ENCODE data around the gene TP73. TPM values are rescaled to one million over a fixed set of nuclear protein-coding genes. Genes with fewer than 3 reads are reported as not detected.

The TP73 gene
- total RNA-seq, 1 donor from 2014 or later = not detected

- DNase-seq (ENCODE audit: low spot score in 2 of 2) = no peak
- H3K4me1 ChIP-seq = no peaks in the 10 kb centered on the region
- no peaks in the 10 kb centered on the region for H3K9me3 ChIP-seq
- no peak overlapping the region for H3K27ac ChIP-seq
- H3K4me3 ChIP-seq = no peak overlapping the region
- peaks cover 7% of the 10 kb centered on the region for H3K27me3 ChIP-seq
- intact Hi-C loops (cut with DNase I) = no loop called here
- H3K36me3 ChIP-seq = no peaks in the 10 kb centered on the region
- no peak for TF ChIP-seq CTCF (IDR thresholded peaks at IDR 0.05)
Observed at GRCh38 chr1:3716351-3716750, 64.0 kb downstream of the TP73 start.

- no peak for TF ChIP-seq CTCF (IDR thresholded peaks at IDR 0.05)
- no peak overlapping the region for H3K4me3 ChIP-seq
- no peaks in the 10 kb centered on the region for H3K4me1 ChIP-seq
- no peak overlapping the region for H3K27ac ChIP-seq
- peaks cover 7% of the 10 kb centered on the region for H3K27me3 ChIP-seq
- no peaks in the 10 kb centered on the region for H3K36me3 ChIP-seq
- no peak for DNase-seq (ENCODE audit: low spot score in 2 of 2)
- no peaks in the 10 kb centered on the region for H3K9me3 ChIP-seq
- intact Hi-C loops (cut with DNase I) = no loop called here
Observed at GRCh38 chr1:3717041-3717714, 64.9 kb downstream of the TP73 start.

GRCh38 chr1:3717715-3718601 lies 65.6 kb downstream of the TP73 start:
- no peak for TF ChIP-seq CTCF (IDR thresholded peaks at IDR 0.05)
- Histone ChIP-seq H3K4me1 (no peaks in the 10 kb centered on the region), H3K4me3 (no peak overlapping the region), H3K27me3 (peaks cover 7% of the 10 kb centered on the region), H3K27ac (no peak overlapping the region), H3K36me3 (no peaks in the 10 kb centered on the region), H3K9me3 (no peaks in the 10 kb centered on the region)
- DNase-seq (ENCODE audit: low spot score in 2 of 2) = no peak
- intact Hi-C loops (cut with DNase I) = no loop called here

GRCh38 chr1:3718764-3719163 lies 66.4 kb downstream of the TP73 start:
- H3K27me3 ChIP-seq = peaks cover 7% of the 10 kb centered on the region
- no peak for TF ChIP-seq CTCF (IDR thresholded peaks at IDR 0.05)
- no peak overlapping the region for H3K27ac ChIP-seq
- H3K36me3 ChIP-seq = no peaks in the 10 kb centered on the region
- no peaks in the 10 kb centered on the region for H3K9me3 ChIP-seq
- DNase-seq (ENCODE audit: low spot score in 2 of 2) = no peak
- intact Hi-C loops (cut with DNase I) = no loop called here
- H3K4me1 ChIP-seq = no peaks in the 10 kb centered on the region
- no peak overlapping the region for H3K4me3 ChIP-seq

GRCh38 chr1:3721955-3722465 lies 69.7 kb downstream of the TP73 start:
- Histone ChIP-seq H3K4me1 (no peaks in the 10 kb centered on the region), H3K27me3 (peaks cover 7% of the 10 kb centered on the region), H3K9me3 (no peaks in the 10 kb centered on the region), H3K27ac (no peak overlapping the region), H3K36me3 (no peaks in the 10 kb centered on the region), H3K4me3 (no peak overlapping the region)
- TF ChIP-seq CTCF (IDR thresholded peaks at IDR 0.05) = no peak
- no peak for DNase-seq (ENCODE audit: low spot score in 2 of 2)
- intact Hi-C loops (cut with DNase I) = loop anchor here (5.0 kb wide), 1 partner anchor 270 kb away; the partner anchor contains the start of gene ARHGEF16

Data from ascending aorta (tissue), 2 donors.